ENCODE results near the gene TEKT5.

- TF ChIP-seq CTCF (IDR thresholded peaks at IDR 0.05; ENCODE audit: low read depth, low read length, missing input control) (no peak), ZBTB33 (IDR thresholded peaks at IDR 0.05) (no peak), GABPA (IDR thresholded peaks at IDR 0.05 in 1 of 2, conservative IDR thresholded peaks at IDR 0.05 in 1 of 2) (no peak), RAD21 (IDR thresholded peaks at IDR 0.05) (no peak), REST (IDR thresholded peaks at IDR 0.05) (no peak), TAF1 (conservative IDR thresholded peaks at IDR 0.05) (no peak), MAX (IDR thresholded peaks at IDR 0.05) (no peak), EGR1 (IDR thresholded peaks at IDR 0.05; ENCODE audit: low read depth in 2 of 2) (no peak), YY1 (IDR thresholded peaks at IDR 0.05) (no peak), FOXA1 (IDR thresholded peaks at IDR 0.05) (no peak), SP1 (IDR thresholded peaks at IDR 0.05) (no peak), RXRA (IDR thresholded peaks at IDR 0.05) (no peak), ATF3 (IDR thresholded peaks at IDR 0.05) (no peak)
Observed at GRCh38 chr16:10699756-10700155, 5.0 kb upstream of the TEKT5 start.

Data from liver (tissue), 3 donors.